IMR-90 (cell line): Measurements from ENCODE around the gene ABHD13. TPM values are rescaled to one million over a fixed set of nuclear protein-coding genes. Genes with fewer than 3 reads are reported as not detected.
A peak's percentile ranks its signal among the peaks of the same experiment; 100 is the strongest.

Experiments used
- ATAC-seq: fragments of 200-7000 bp; cut with Tn5 transposase; 2 replicates; pipeline ENCODE4 v1.9.1; 2020; ENCODE audit warnings: low read depth, mild to moderate bottlenecking, moderate library complexity
- BruUV-seq: library from RNA; stranded (reverse); fragments of 400-500 nt; replicated peaks from 2 replicates; lab custom pipeline; 2021; lab: Mats Ljungman, UMichigan
- CTCF ChIA-PET: fragments of 300-600 bp; formaldehyde crosslinking; extraction: SDS; loops from one replicate; lab custom pipeline; 2021; ENCODE audit warnings: antibody characterized with exemption; lab: Yijun Ruan, JAX
- POLR2A ChIA-PET: fragments of 300-600 bp; sonication (Branson Sonifier 250); formaldehyde crosslinking; loops from one replicate; lab custom pipeline; 2022; ENCODE audit warnings: antibody characterized with exemption; ENCODE audit not compliant: unreplicated experiment; lab: Charles Lee
- DNase-seq: peaks from one replicate; pipeline ENCODE4 v3.0.0; 2013
- H2AFZ ChIP-seq: replicated peaks from 2 replicates; pipeline ENCODE3; 2013; ENCODE audit warnings: low read length, mild to moderate bottlenecking; ENCODE audit not compliant: poor library complexity
- H2AK5ac ChIP-seq: 2 replicates; pipeline ENCODE4 v1.6.1; 2013; ENCODE audit warnings: low read depth, low read length, inconsistent platforms
- H2AK9ac ChIP-seq: replicated peaks from 2 replicates; pipeline ENCODE3; 2013; ENCODE audit warnings: mild to moderate bottlenecking, low read depth, low read length, moderate library complexity; ENCODE audit not compliant: poor library complexity
- H2BK120ac ChIP-seq: 2 replicates; pipeline ENCODE4 v1.6.1; 2013; ENCODE audit warnings: low read depth, low read length, inconsistent platforms
- H2BK15ac ChIP-seq: 3 replicates; pipeline ENCODE4 v1.6.1; 2013; ENCODE audit warnings: low read depth, low read length, inconsistent platforms
- H2BK20ac ChIP-seq: 2 replicates; pipeline ENCODE4 v1.6.1; 2013; ENCODE audit warnings: low read depth, mild to moderate bottlenecking, inconsistent platforms, low read length, moderate library complexity
- H2BK5ac ChIP-seq: 2 replicates; pipeline ENCODE4 v1.6.1; 2013; ENCODE audit warnings: mild to moderate bottlenecking, low read depth, low read length, inconsistent platforms; ENCODE audit not compliant: poor library complexity, severe bottlenecking
- H3K14ac ChIP-seq: replicated peaks from 2 replicates; pipeline ENCODE4 v1.6.1; 2013; ENCODE audit warnings: low read depth, low read length, inconsistent platforms
- H3K18ac ChIP-seq: 2 replicates; pipeline ENCODE4 v1.6.1; 2013; ENCODE audit warnings: low read depth, low read length, control low read depth
- H3K23ac ChIP-seq: 2 replicates; pipeline ENCODE4 v1.6.1; 2013; ENCODE audit warnings: low read depth, low read length, inconsistent platforms
- H3K27ac ChIP-seq: 2 replicates; pipeline ENCODE4 v1.5.1; 2013; ENCODE audit warnings: mild to moderate bottlenecking, control low read depth, low read length; ENCODE audit not compliant: insufficient read depth
- H3K27me3 ChIP-seq: 2 replicates; pipeline ENCODE4 v1.6.1; 2013; ENCODE audit warnings: low read length; ENCODE audit not compliant: control insufficient read depth, insufficient read depth
- H3K36me3 ChIP-seq: 2 replicates; pipeline ENCODE4 v1.6.1; 2013; ENCODE audit warnings: low read length, mixed read lengths; ENCODE audit not compliant: control insufficient read depth, insufficient read depth
- H3K4ac ChIP-seq: 2 replicates; pipeline ENCODE4 v1.6.1; 2013; ENCODE audit warnings: low read depth, low read length, inconsistent platforms
- H3K4me1 ChIP-seq: 2 replicates; pipeline ENCODE4 v1.6.1; 2013; ENCODE audit warnings: low read length, mixed read lengths; ENCODE audit not compliant: control insufficient read depth, insufficient read depth
- H3K4me2 ChIP-seq: 2 replicates; pipeline ENCODE4 v1.6.1; 2013; ENCODE audit warnings: low read depth, mild to moderate bottlenecking, control low read depth, low read length, moderate library complexity
- H3K4me3 ChIP-seq: 2 replicates; pipeline ENCODE4 v1.5.1; 2013; ENCODE audit warnings: low read depth, mild to moderate bottlenecking, control low read depth, low read length, moderate library complexity; ENCODE audit not compliant: insufficient read depth
- H3K56ac ChIP-seq: 2 replicates; pipeline ENCODE4 v1.6.1; 2013; ENCODE audit warnings: low read length, inconsistent platforms; ENCODE audit not compliant: insufficient read depth; ENCODE audit errors: extremely low read depth
- H3K79me1 ChIP-seq, 2 experiments: 2 replicates each; pipeline ENCODE4 v1.6.1; 2013; ENCODE audit warnings: low read length in 2 of 2, inconsistent platforms in 1 of 2, low read depth in 1 of 2
- H3K9ac ChIP-seq: 2 replicates; pipeline ENCODE4 v1.6.1; 2013; ENCODE audit warnings: low read depth, low read length, control low read depth
- H3K9me1 ChIP-seq: 2 replicates; pipeline ENCODE4 v1.6.1; 2013; ENCODE audit warnings: low read length, inconsistent platforms; ENCODE audit not compliant: insufficient read depth
- H3K9me3 ChIP-seq: 2 replicates; pipeline ENCODE4 v1.6.1; 2013; ENCODE audit warnings: low read length; ENCODE audit not compliant: control insufficient read depth, insufficient read depth
- H4K20me1 ChIP-seq: 2 replicates; pipeline ENCODE4 v1.6.1; 2013; ENCODE audit warnings: low read length, inconsistent platforms; ENCODE audit not compliant: insufficient read depth
- H4K5ac ChIP-seq: 2 replicates; pipeline ENCODE4 v1.6.1; 2013; ENCODE audit warnings: mild to moderate bottlenecking, low read depth, low read length, control low read depth
- H4K8ac ChIP-seq, 2 experiments: 2 replicates each; pipeline ENCODE4 v1.6.1; 2013; ENCODE audit warnings: low read depth in 2 of 2, low read length in 2 of 2, control low read depth in 1 of 2, inconsistent platforms in 1 of 2
- H4K91ac ChIP-seq: 2 replicates; pipeline ENCODE4 v1.6.1; 2013; ENCODE audit warnings: low read depth, low read length, inconsistent platforms; ENCODE audit not compliant: insufficient read depth
- BHLHE40 ChIP-seq: fragments of 150-350 bp; IDR thresholded peaks from 2 replicates; pipeline ENCODE4 v1.6.1; 2016; ENCODE audit warnings: mild to moderate bottlenecking, low read depth, low read length
- CEBPB ChIP-seq: IDR thresholded peaks from 2 replicates; pipeline ENCODE4 v1.6.1; 2012; ENCODE audit warnings: low read depth, low read length, improper control_type of control experiment
- CHD1 ChIP-seq: IDR thresholded peaks from 2 replicates; pipeline ENCODE4 v1.6.1; 2012; ENCODE audit warnings: low read depth, low read length, improper control_type of control experiment
- ELK1 ChIP-seq: fragments of 150-350 bp; IDR thresholded peaks from 2 replicates; pipeline ENCODE4 v1.6.1; 2016; ENCODE audit warnings: low read depth, mild to moderate bottlenecking, low read length, moderate library complexity, borderline replicate concordance
- FOS ChIP-seq: fragments of 150-350 bp; IDR thresholded peaks from 2 replicates; pipeline ENCODE4 v1.6.1; 2016; ENCODE audit warnings: low read depth, low read length
- MAFK ChIP-seq: IDR thresholded peaks from 2 replicates; pipeline ENCODE4 v1.6.1; 2012; ENCODE audit warnings: low read depth, low read length, improper control_type of control experiment
- MAZ ChIP-seq: IDR thresholded peaks from 2 replicates; pipeline ENCODE4 v1.6.1; 2012; ENCODE audit warnings: low read depth, mild to moderate bottlenecking, low read length, improper control_type of control experiment, moderate library complexity, borderline replicate concordance
- MXI1 ChIP-seq: IDR thresholded peaks from 2 replicates; pipeline ENCODE4 v1.6.1; 2012; ENCODE audit warnings: low read depth, mild to moderate bottlenecking, low read length, moderate library complexity, borderline replicate concordance
- NFE2L2 ChIP-seq: fragments of 150-350 bp; IDR thresholded peaks from 2 replicates; pipeline ENCODE4 v1.6.1; 2016; ENCODE audit warnings: low read depth, mild to moderate bottlenecking, low read length
- POLR2A ChIP-seq: IDR thresholded peaks from 2 replicates; pipeline ENCODE4 v1.6.1; 2012; ENCODE audit warnings: mild to moderate bottlenecking, low read depth, low read length
- RAD21 ChIP-seq: IDR thresholded peaks from 2 replicates; pipeline ENCODE4 v1.6.1; 2012; ENCODE audit warnings: low read length, improper control_type of control experiment
- RCOR1 ChIP-seq: IDR thresholded peaks from 2 replicates; pipeline ENCODE4 v1.6.1; 2012; ENCODE audit warnings: mild to moderate bottlenecking, low read length, improper control_type of control experiment; ENCODE audit not compliant: insufficient replicate concordance
- RFX5 ChIP-seq: IDR thresholded peaks from 2 replicates; pipeline ENCODE4 v1.8.0; 2012; ENCODE audit warnings: low read depth, mild to moderate bottlenecking, low read length, moderate library complexity
- WGBS, 2 experiments: methylation state at CpG; one replicate each; pipeline versions ENCODE4 v1.1.5 to v1.1.7; 2013; ENCODE audit warnings: missing lambda C conversion rate in 2 of 2; ENCODE audit not compliant: insufficient read length in 1 of 2; ENCODE audit errors: extremely low coverage in 2 of 2; 5-methylcytosine and 5-hydroxymethylcytosine counted together
- dilution Hi-C: fragments of 300-500 bp; cut with HindIII; formaldehyde crosslinking; loops from one replicate; pipeline ENCODE4 v1.14.3; 2018; ENCODE audit warnings: low sequenced_read_pairs; ENCODE audit not compliant: unreplicated experiment
- in situ Hi-C: fragments of 300-500 bp; cut with MboI; formaldehyde crosslinking; loops from 3 replicates; pipeline ENCODE4 v1.14.3; 2019; ENCODE audit warnings: low sequenced_read_pairs, inconsistent platforms, mixed read lengths
- intact Hi-C: fragments of 100-400 bp; cut with micrococcal nuclease; formaldehyde crosslinking; loops from 2 replicates; pipeline ENCODE4 v1.10.0; 2022
- polyA plus RNA-seq, 3 experiments: library from polyadenylated mRNA; depleted of rRNA; stranded (reverse); fragments of >200 nt; gene quantifications; 2 replicates each; pipeline ENCODE4 v1.2.3, GENCODE V29; 2012; ENCODE audit warnings: low replicate concordance in 1 of 3
- total RNA-seq: library from RNA; depleted of rRNA; stranded (reverse); fragments of >200 nt; gene quantifications from 2 replicates; pipeline ENCODE4 v1.2.3, GENCODE V29; 2012
- TF ChIP-seq, protein P1 (sequence below): conservative IDR thresholded peaks from 2 replicates; pipeline ENCODE4 v1.5.1; 2012; ENCODE audit warnings: mild to moderate bottlenecking, low read depth, low read length, improper control_type of control experiment
- TF ChIP-seq, protein P2 (sequence below): fragments of 150-350 bp; IDR thresholded peaks from 2 replicates; pipeline ENCODE4 v1.6.1; 2017; ENCODE audit warnings: mild to moderate bottlenecking, antibody characterized with exemption, low read length, low read depth

Gene ABHD13
- total and polyA plus RNA-seq, 2 of the 4 experiments (the other 2 are of a cell fraction) = 4.0 to 4.1 TPM

DNA sequence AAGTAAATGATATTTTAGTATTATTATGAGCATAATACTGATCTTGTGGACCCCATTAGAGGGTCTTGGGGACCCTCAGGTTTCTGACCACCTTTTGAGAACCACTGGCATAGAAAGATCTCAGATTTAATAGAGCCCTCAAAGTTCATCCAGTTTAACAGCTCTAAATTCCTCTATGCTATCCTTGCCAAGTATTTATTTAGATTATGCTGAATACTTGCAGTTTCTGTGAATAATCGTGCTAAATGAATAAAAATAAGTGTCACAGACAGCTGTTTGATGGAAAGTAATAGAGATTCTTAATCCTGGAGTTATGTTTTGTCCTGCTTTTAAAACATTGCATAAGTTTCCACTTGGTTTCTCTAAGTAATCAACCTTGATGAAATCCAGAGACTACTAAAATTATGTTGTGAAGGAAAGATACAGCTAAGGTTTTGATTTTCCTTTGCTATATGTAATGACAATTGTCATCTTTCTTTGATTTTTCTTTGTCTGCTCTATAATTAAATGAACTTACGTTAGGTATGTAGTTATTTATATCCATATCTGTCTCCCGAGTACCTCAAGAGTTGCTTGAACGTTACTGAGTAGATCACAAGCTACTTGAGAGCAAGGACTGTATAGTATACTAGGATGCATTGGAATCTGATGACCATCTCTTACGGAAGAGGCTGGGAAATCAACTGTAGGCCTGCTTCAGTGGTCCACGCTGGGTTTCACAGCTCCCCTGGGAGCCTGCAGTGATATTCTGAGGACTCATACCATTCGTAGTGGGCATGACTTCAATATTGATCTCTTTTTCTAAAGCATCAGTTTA lies 5.7 kb downstream of the ABHD13 start:
- no peak overlapping the region for H3K56ac ChIP-seq
- peaks cover 10% of the 10 kb centered on the region for H3K4me1 ChIP-seq
- H4K8ac ChIP-seq = no peak overlapping the region
- H3K23ac ChIP-seq = no peak overlapping the region
- dilution Hi-C loops (no loop called here), intact Hi-C loops (no loop called here), in situ Hi-C loops (no loop called here)
- ChIA-PET CTCF (no interaction called here), POLR2A (no interaction called here)
- no peak overlapping the region for H2AK9ac ChIP-seq
- no peak overlapping the region for H3K14ac ChIP-seq
- H2AFZ ChIP-seq = no peak overlapping the region
- no peaks in the 10 kb centered on the region for H3K36me3 ChIP-seq
- no peaks in the 10 kb centered on the region for H3K9me3 ChIP-seq
- no peak overlapping the region for H3K27ac ChIP-seq
- BruUV-seq = no TSS peak
- no peak overlapping the region for H3K9ac ChIP-seq
- no peak overlapping the region; the same call in 1 of the 2 replicates for H3K4me2 ChIP-seq
- no peak overlapping the region for H3K4me3 ChIP-seq
- H3K79me1 ChIP-seq = peaks cover 23 to 48% of the 10 kb centered on the region in 2 experiments
- H4K20me1 ChIP-seq = peaks cover 24% of the 10 kb centered on the region; the same call in 1 of the 2 replicates
- no peak overlapping the region for H4K91ac ChIP-seq
- no peaks in the 10 kb centered on the region for H3K27me3 ChIP-seq
- H2BK15ac ChIP-seq = no peak overlapping the region
- H2BK120ac ChIP-seq = no peak overlapping the region
- H3K18ac ChIP-seq = no peak overlapping the region
- no peak overlapping the region for H2BK20ac ChIP-seq
- H3K9me1 ChIP-seq = peaks cover 3% of the 10 kb centered on the region; the same call in 1 of the 2 replicates
- no CpG with 5 or more reads among the region's 7 CpGs for WGBS, 2 experiments
- H2AK5ac ChIP-seq = no peak overlapping the region
- no peak overlapping the region for H3K4ac ChIP-seq
- H4K5ac ChIP-seq = no peak overlapping the region
- H2BK5ac ChIP-seq = no peak overlapping the region
- peak; percentile 45 for ATAC-seq
- DNase-seq = no peak
- no peak for TF ChIP-seq RAD21
- no peak for TF ChIP-seq ELK1
- no peak for TF ChIP-seq MAZ
- no peak for TF ChIP-seq POLR2A
- TF ChIP-seq MXI1 = no peak
- TF ChIP-seq FOS = no peak
- TF ChIP-seq RFX5 = no peak
- TF ChIP-seq RCOR1 = no peak
- TF ChIP-seq, protein P1, sequence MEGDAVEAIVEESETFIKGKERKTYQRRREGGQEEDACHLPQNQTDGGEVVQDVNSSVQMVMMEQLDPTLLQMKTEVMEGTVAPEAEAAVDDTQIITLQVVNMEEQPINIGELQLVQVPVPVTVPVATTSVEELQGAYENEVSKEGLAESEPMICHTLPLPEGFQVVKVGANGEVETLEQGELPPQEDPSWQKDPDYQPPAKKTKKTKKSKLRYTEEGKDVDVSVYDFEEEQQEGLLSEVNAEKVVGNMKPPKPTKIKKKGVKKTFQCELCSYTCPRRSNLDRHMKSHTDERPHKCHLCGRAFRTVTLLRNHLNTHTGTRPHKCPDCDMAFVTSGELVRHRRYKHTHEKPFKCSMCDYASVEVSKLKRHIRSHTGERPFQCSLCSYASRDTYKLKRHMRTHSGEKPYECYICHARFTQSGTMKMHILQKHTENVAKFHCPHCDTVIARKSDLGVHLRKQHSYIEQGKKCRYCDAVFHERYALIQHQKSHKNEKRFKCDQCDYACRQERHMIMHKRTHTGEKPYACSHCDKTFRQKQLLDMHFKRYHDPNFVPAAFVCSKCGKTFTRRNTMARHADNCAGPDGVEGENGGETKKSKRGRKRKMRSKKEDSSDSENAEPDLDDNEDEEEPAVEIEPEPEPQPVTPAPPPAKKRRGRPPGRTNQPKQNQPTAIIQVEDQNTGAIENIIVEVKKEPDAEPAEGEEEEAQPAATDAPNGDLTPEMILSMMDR = no peak
- TF ChIP-seq MAFK = no peak
- TF ChIP-seq, protein P2, sequence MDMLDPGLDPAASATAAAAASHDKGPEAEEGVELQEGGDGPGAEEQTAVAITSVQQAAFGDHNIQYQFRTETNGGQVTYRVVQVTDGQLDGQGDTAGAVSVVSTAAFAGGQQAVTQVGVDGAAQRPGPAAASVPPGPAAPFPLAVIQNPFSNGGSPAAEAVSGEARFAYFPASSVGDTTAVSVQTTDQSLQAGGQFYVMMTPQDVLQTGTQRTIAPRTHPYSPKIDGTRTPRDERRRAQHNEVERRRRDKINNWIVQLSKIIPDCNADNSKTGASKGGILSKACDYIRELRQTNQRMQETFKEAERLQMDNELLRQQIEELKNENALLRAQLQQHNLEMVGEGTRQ = no peak
- no peak for TF ChIP-seq BHLHE40
- no peak for TF ChIP-seq CHD1
- TF ChIP-seq CEBPB = no peak
- no peak for TF ChIP-seq NFE2L2
